ENCODE measurements around the gene NCR3LG1.

Gene NCR3LG1

GRCh38 chr11:17408026-17408425 lies 56.4 kb downstream of the NCR3LG1 start:
- H3K27ac ChIP-seq: no peak overlapping the region

DNA sequence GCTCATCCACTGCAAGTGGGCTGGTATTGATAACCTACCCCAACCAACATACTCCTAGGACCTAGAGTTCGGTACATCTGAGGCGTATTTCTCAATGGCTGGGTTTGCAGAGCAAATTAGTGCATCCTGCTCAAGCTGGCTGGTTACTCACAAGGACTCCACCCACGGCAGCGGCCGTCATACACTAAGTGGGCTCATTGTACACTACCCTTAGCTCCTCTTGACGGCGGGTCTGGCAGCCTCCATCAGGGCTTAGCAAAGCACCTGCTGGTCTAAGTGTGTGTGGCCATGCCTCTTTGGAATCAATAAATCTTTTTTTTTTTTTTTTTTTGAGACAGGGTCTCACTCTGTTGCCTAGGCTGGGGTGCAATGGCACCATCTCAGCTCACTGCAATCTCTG lies 57.0 kb downstream of the NCR3LG1 start:
- Histone ChIP-seq H3K27ac (no peak overlapping the region), H2AFZ (no peak overlapping the region)

More at GRCh38 chr11:17408026-17408425, 56.4 kb downstream of the NCR3LG1 start:
- Histone ChIP-seq H2AFZ (no peak overlapping the region), H3K27me3 (ENCODE audit: control insufficient read depth, insufficient read depth, low read length) (no peaks in the 10 kb centered on the region), H3K9me3 (ENCODE audit: control insufficient read depth, low read length) (no peaks in the 10 kb centered on the region), H3K4me1 (no peaks in the 10 kb centered on the region), H3K9ac (no peak overlapping the region), H3K36me3 (ENCODE audit: control insufficient read depth, insufficient read depth, low read length) (no peaks in the 10 kb centered on the region), H3K4me3 (ENCODE audit: low read depth, low read length) (no peak overlapping the region), H3K4me2 (ENCODE audit: low read length) (no peak overlapping the region), H3K79me2 (no peaks in the 10 kb centered on the region)
- TF ChIP-seq, protein P1, sequence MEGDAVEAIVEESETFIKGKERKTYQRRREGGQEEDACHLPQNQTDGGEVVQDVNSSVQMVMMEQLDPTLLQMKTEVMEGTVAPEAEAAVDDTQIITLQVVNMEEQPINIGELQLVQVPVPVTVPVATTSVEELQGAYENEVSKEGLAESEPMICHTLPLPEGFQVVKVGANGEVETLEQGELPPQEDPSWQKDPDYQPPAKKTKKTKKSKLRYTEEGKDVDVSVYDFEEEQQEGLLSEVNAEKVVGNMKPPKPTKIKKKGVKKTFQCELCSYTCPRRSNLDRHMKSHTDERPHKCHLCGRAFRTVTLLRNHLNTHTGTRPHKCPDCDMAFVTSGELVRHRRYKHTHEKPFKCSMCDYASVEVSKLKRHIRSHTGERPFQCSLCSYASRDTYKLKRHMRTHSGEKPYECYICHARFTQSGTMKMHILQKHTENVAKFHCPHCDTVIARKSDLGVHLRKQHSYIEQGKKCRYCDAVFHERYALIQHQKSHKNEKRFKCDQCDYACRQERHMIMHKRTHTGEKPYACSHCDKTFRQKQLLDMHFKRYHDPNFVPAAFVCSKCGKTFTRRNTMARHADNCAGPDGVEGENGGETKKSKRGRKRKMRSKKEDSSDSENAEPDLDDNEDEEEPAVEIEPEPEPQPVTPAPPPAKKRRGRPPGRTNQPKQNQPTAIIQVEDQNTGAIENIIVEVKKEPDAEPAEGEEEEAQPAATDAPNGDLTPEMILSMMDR (IDR thresholded peaks at IDR 0.05): no peak

GRCh38 chr11:17410606-17411379 lies 59.2 kb downstream of the NCR3LG1 start:
- H3K4me1 ChIP-seq: no peaks in the 10 kb centered on the region
- H3K27ac ChIP-seq: no peak overlapping the region
- TF ChIP-seq, protein P1 (IDR thresholded peaks at IDR 0.05): no peak
- H3K9ac ChIP-seq: no peak overlapping the region
- H3K4me2 ChIP-seq (ENCODE audit: low read length): no peak overlapping the region
- no peak overlapping the region for H3K4me3 ChIP-seq (ENCODE audit: low read depth, low read length)
- no peaks in the 10 kb centered on the region for H3K79me2 ChIP-seq
- H2AFZ ChIP-seq: no peak overlapping the region
- no peaks in the 10 kb centered on the region for H3K36me3 ChIP-seq (ENCODE audit: control insufficient read depth, insufficient read depth, low read length)
- H3K27me3 ChIP-seq (ENCODE audit: control insufficient read depth, insufficient read depth, low read length): no peaks in the 10 kb centered on the region
- no peaks in the 10 kb centered on the region for H3K9me3 ChIP-seq (ENCODE audit: control insufficient read depth, low read length)

More for the DNA sequence above, 57.0 kb downstream of the NCR3LG1 start:
- H3K9me3 ChIP-seq (ENCODE audit: control insufficient read depth, low read length): no peaks in the 10 kb centered on the region
- no peaks in the 10 kb centered on the region for H3K27me3 ChIP-seq (ENCODE audit: control insufficient read depth, insufficient read depth, low read length)
- H3K4me3 ChIP-seq (ENCODE audit: low read depth, low read length): no peak overlapping the region
- H3K4me1 ChIP-seq: no peaks in the 10 kb centered on the region
- TF ChIP-seq, protein P1 (IDR thresholded peaks at IDR 0.05): no peak
- H3K79me2 ChIP-seq: no peaks in the 10 kb centered on the region
- H3K4me2 ChIP-seq (ENCODE audit: low read length): no peak overlapping the region
- no peaks in the 10 kb centered on the region for H3K36me3 ChIP-seq (ENCODE audit: control insufficient read depth, insufficient read depth, low read length)
- no peak overlapping the region for H3K9ac ChIP-seq

DNA sequence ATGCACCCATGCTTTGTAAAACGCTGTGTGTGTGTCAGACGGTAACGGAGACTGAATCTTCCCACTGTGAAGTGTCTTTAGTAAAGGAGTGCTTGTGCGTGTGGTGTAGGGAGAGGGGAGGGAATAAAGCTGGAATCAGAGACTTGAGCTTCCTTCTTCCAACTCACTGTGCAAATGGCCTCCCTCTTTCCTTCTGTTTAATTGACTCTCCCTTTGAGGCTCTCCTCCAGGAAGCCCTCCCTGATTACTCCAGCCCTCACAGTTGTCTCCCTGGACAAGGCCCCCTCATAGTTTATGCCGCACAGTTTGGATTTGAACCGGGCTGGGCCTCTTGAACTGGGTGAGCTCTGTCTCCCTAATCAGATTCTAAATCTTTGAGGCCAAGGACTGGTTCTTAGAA lies 59.8 kb downstream of the NCR3LG1 start:
- H3K4me3 ChIP-seq (ENCODE audit: low read depth, low read length): no peak overlapping the region
- H3K9ac ChIP-seq: no peak overlapping the region
- H3K27ac ChIP-seq: no peak overlapping the region
- H3K79me2 ChIP-seq: no peaks in the 10 kb centered on the region
- no peaks in the 10 kb centered on the region for H3K9me3 ChIP-seq (ENCODE audit: control insufficient read depth, low read length)
- no peak overlapping the region for H3K4me2 ChIP-seq (ENCODE audit: low read length)
- H3K4me1 ChIP-seq: no peaks in the 10 kb centered on the region
- no peak overlapping the region for H2AFZ ChIP-seq
- TF ChIP-seq, protein P1 (IDR thresholded peaks at IDR 0.05): no peak
- H3K36me3 ChIP-seq (ENCODE audit: control insufficient read depth, insufficient read depth, low read length): no peaks in the 10 kb centered on the region
- H3K27me3 ChIP-seq (ENCODE audit: control insufficient read depth, insufficient read depth, low read length): no peaks in the 10 kb centered on the region

Measured in parathyroid adenoma (tissue), 2 donors.